Esophagus muscularis mucosa (tissue), 4 donors: Measurements from ENCODE around the gene ZBTB12. TPM values are rescaled to one million over a fixed set of nuclear protein-coding genes. Genes with fewer than 3 reads are reported as not detected.

Experiments
- DNase-seq: peaks from one replicate; pipeline ENCODE4 v3.0.0-alpha.2; 2017; ENCODE audit errors: extremely low spot score
- H3K27ac ChIP-seq, 4 donors: fragments of 200-600 bp; sonication (generic); replicated peaks in 1 of 4; 1 replicate in 3 of 4; 2 replicates in 1 of 4; pipeline ENCODE4 v1.5.1; 2016 to 2019; ENCODE audit warnings: mild to moderate bottlenecking in 1 of 4
- H3K27me3 ChIP-seq, 4 donors: fragments of 200-600 bp; sonication (generic); one replicate each; pipeline versions ENCODE4 v1.5.1 to v1.6.0; 2016 to 2019
- H3K36me3 ChIP-seq, 4 donors: fragments of 200-600 bp; sonication (generic); one replicate each; pipeline ENCODE4 v1.5.1; 2016 to 2019
- H3K4me1 ChIP-seq, 4 donors: fragments of 200-600 bp; sonication (generic); one replicate each; pipeline ENCODE4 v1.5.1; 2016 to 2019
- H3K4me3 ChIP-seq, 4 donors: fragments of 200-600 bp; sonication (generic); 1 replicate in 2 of 4; 2 replicates in 2 of 4; pipeline ENCODE4 v1.5.1; 2016 to 2019; ENCODE audit warnings: mild to moderate bottlenecking in 4 of 4, moderate library complexity in 1 of 4
- H3K9me3 ChIP-seq, 4 donors: fragments of 200-600 bp; sonication (generic); 1 replicate in 3 of 4; 2 replicates in 1 of 4; pipeline ENCODE4 v1.5.1; 2016 to 2019
- EP300 ChIP-seq: sonication (generic); formaldehyde crosslinking; IDR thresholded peaks from one replicate; pipeline ENCODE4 v1.6.1; 2017; ENCODE audit warnings: antibody characterized with exemption
- POLR2A ChIP-seq: fragments of 450-650 bp; IDR thresholded peaks from one replicate; pipeline ENCODE4 v1.6.1; 2017; ENCODE audit warnings: antibody characterized with exemption, moderate library complexity, mild to moderate bottlenecking, low read depth
- POLR2AphosphoS5 ChIP-seq, 2 donors: sonication (generic); formaldehyde crosslinking; IDR thresholded peaks; one replicate each; pipeline ENCODE4 v1.6.1; 2017; ENCODE audit warnings: antibody characterized with exemption in 2 of 2
- WGBS: methylation state at CpG from one replicate; pipeline ENCODE4 v1.1.5; 2018; 5-methylcytosine and 5-hydroxymethylcytosine counted together
- intact Hi-C: fragments of 100-400 bp; cut with DNase I; formaldehyde crosslinking; loops from one replicate; pipeline ENCODE4 v1.15.1; 2023
- total RNA-seq, 4 donors: library from RNA; depleted of rRNA; stranded (reverse); fragments of >200 nt; gene quantifications; one replicate each; pipeline versions ENCODE4 v1.1.0 to v1.2.1, GENCODE V29; 2016
- TF ChIP-seq, protein P1 (sequence below), 3 experiments: fragments of 200-600 bp in 2 of 3; fragments of 450-650 bp in 1 of 3; sonication (generic) in 2 of 3; IDR thresholded peaks; one replicate each; pipeline ENCODE4 v1.5.1; 2017 to 2019; ENCODE audit warnings: antibody characterized with exemption in 3 of 3, mild to moderate bottlenecking in 2 of 3, moderate library complexity in 1 of 3

Gene ZBTB12
- total RNA-seq, 4 donors from 2014 or later = 0.66 to 2.5 (median 1.6) TPM

DNA sequence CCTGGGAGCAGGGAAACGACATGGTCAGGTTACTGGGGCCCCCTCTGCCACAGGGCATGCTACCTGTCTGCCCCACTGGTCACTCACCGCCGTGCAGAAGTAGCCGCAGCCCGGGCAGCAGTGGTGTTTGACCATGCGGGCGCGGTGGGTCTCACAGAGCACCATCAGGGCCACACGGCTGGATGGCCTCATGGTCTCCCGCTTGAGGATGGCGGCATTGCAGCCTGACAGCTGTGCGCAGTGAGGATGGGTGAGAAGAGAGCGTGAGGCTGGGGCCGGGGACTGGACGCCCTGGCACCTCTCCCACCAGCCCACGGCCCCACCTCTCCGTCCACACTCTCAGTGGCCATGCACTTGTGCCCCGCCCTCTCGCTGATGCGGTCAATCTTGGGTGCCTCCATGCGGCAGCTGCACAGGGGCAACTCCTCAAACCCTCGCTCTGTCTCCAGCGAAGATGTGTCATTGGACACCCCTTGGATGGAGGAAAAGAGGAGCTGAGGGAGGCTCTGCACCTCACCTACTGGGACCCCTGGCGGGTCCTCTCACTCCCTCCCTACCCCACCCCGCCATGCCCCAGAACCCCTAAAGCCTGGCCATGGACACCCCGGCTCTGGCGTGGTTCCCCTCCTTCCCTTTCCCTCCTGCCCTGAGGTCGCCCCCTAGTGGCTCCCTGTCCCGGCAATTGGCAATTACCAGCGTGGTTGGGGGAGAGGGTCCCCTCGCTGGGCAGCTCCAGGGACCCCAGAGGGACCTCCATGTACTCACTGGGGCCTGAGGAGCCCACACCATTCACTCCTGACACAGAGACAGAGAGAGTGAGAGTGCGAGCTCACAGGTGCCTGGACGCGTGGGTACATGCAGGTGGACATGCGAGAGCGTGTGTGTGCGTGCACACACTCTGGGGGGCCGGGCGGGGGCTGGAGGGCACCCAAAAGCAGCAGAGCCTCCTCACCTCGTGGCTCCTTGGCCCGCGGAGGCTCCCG, 13.3 kb downstream of the ZBTB12 start:
- peaks cover 54 to 100% (median 94%) of the 10 kb centered on the region in 4 donors for H3K36me3 ChIP-seq
- H3K27me3 ChIP-seq = no peaks in the 10 kb centered on the region
- TF ChIP-seq POLR2A (no peak), EP300 (no peak)
- TF ChIP-seq, protein P1, sequence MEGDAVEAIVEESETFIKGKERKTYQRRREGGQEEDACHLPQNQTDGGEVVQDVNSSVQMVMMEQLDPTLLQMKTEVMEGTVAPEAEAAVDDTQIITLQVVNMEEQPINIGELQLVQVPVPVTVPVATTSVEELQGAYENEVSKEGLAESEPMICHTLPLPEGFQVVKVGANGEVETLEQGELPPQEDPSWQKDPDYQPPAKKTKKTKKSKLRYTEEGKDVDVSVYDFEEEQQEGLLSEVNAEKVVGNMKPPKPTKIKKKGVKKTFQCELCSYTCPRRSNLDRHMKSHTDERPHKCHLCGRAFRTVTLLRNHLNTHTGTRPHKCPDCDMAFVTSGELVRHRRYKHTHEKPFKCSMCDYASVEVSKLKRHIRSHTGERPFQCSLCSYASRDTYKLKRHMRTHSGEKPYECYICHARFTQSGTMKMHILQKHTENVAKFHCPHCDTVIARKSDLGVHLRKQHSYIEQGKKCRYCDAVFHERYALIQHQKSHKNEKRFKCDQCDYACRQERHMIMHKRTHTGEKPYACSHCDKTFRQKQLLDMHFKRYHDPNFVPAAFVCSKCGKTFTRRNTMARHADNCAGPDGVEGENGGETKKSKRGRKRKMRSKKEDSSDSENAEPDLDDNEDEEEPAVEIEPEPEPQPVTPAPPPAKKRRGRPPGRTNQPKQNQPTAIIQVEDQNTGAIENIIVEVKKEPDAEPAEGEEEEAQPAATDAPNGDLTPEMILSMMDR (IDR thresholded peaks at IDR 0.05) = peak in 2 of 3 experiments; percentile 38 to 76
- intact Hi-C loops = no loop called here
- no peaks in the 10 kb centered on the region for H3K4me1 ChIP-seq
- H3K27ac ChIP-seq = no peak overlapping the region
- no peak for DNase-seq
- no peaks in the 10 kb centered on the region for H3K9me3 ChIP-seq
- 84% methylated on average over 41 of the region's 43 CpGs for WGBS
- no peak overlapping the region for H3K4me3 ChIP-seq

DNA sequence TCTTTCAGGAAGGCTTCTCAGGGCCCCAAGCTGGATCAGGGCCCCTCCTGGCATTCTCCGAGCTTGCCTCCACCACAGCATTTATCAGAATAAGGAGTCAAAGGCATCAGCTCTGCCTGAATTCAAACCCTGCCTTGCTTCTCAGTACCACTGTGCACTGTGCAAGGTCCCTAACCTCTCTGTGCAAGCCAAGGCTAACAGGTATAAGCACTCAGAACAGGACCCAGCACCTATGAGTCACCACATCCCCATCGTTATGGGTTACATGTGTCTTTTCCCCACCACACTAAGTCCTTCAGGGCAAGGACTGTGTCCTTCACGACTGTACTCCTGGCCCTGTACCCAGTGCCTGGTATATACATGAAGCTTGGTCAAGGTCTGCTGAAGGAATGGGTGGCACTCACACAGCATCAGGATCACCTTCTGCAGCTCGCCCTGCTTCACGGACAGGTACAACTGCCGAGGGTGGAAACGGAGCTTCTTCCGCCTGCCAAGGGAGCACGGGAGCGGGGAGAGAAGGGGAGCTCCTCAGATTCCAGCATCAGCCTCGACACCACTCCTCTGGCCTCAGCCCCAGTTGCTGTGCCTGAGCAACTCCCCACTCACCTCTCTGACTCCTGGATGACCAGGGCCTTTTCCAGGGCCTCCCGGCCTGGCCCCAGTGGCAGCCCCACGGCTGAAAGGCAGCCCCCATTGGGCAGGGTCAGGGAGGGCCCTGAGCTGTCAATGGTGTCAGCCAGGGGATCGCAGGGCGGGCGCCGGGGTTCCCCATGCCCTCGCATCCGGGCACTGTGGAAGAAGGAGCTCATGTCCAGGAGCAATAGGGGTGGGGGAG, 14.5 kb downstream of the ZBTB12 start:
- Histone ChIP-seq H3K9me3 (no peaks in the 10 kb centered on the region), H3K4me3 (no peak overlapping the region), H3K4me1 (no peaks in the 10 kb centered on the region), H3K27ac (no peak overlapping the region), H3K27me3 (no peaks in the 10 kb centered on the region), H3K36me3 (peaks cover 54 to 100% (median 95%) of the 10 kb centered on the region in 4 donors)
- no peak for DNase-seq
- 86% methylated on average over 14 of the region's 19 CpGs for WGBS
- intact Hi-C loops = no loop called here
- TF ChIP-seq POLR2AphosphoS5 (IDR thresholded peaks at IDR 0.05) = no peak
- no peak for TF ChIP-seq EP300
- TF ChIP-seq, protein P1 (IDR thresholded peaks at IDR 0.05) = no peak
- TF ChIP-seq POLR2A = no peak

DNA sequence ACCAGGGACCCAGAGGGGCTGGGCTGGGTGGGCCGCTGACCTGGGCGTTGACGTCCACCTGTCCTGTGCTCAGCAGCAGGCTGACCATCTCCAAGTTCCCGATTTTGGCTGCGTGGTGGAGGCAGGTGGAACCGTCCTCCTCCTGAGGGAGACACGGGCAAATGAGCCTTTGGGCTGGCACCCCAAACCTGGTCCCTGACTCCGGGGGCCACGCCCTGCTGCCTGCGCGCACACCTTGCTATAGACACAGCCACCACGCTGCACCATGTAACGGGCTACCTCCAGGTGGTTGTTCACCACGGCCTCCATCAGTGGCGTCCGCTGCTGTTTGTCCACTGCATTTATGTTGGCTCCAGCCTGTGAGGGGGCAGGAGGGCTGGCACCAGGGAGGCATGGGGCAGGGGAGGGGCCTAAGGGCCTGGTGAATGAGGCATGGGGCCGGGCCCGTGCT, 15.3 kb downstream of the ZBTB12 start:
- Histone ChIP-seq H3K4me1 (no peaks in the 10 kb centered on the region), H3K4me3 (no peak overlapping the region), H3K27me3 (no peaks in the 10 kb centered on the region), H3K36me3 (peaks cover 56 to 100% (median 95%) of the 10 kb centered on the region in 4 donors), H3K27ac (no peak overlapping the region), H3K9me3 (no peaks in the 10 kb centered on the region)
- no peak for TF ChIP-seq POLR2A
- TF ChIP-seq POLR2AphosphoS5 (IDR thresholded peaks at IDR 0.05) = no peak
- TF ChIP-seq, protein P1 (IDR thresholded peaks at IDR 0.05) = no peak
- TF ChIP-seq EP300 = no peak
- WGBS = 89% methylated on average over 9 of the region's 18 CpGs
- intact Hi-C loops = no loop called here
- no peak for DNase-seq

DNA sequence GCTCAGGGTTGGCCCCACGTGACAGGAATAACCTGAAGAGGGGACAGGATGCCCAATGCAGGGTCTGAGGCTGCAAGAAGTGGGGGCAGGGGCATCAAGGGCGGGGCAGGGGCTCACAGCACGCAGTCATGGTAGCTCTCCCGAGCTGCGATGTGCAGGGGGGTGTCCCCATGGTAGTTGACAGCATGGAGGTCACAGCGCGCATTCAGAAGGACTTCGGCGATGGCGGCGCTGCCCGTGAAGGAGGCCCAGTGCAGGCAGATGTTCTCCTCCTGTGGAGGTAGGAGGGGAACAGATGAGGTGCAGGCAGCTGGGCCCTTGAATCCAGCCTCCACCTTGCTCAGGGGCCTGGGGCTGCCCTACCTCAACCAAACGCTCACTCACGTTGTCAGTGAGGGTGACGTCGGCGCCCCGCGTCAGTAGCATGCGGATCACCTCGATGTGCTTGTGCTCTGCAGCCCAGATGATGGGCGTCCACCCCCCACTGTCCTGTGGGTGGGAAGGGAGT, 17.3 kb downstream of the ZBTB12 start:
- Histone ChIP-seq H3K4me1 (no peaks in the 10 kb centered on the region), H3K27ac (no peak overlapping the region), H3K36me3 (peaks cover 72 to 100% (median 100%) of the 10 kb centered on the region in 4 donors), H3K4me3 (no peak overlapping the region), H3K9me3 (no peaks in the 10 kb centered on the region), H3K27me3 (no peaks in the 10 kb centered on the region)
- TF ChIP-seq POLR2AphosphoS5 (IDR thresholded peaks at IDR 0.05) (no peak), POLR2A (no peak), EP300 (no peak)
- TF ChIP-seq, protein P1 (IDR thresholded peaks at IDR 0.05) = no peak
- intact Hi-C loops = no loop called here
- 92% methylated on average over 11 of the region's 22 CpGs for WGBS
- no peak for DNase-seq
